Stimulated activated CD8-positive, alpha-beta memory T cell treated with anti-CD3 and anti-CD28 coated beads, Interleukin-15, amount 100 ng/mL, for 1 hour (primary cell): Measurements from ENCODE around the gene LIMK1.
"Not testable (repeated sequence)": the region's sequence is repeated elsewhere in the genome, so short reads cannot be mapped to it uniquely, and the experiment has no call there.

Experiments used
- DNase-seq: peaks from one replicate; pipeline ENCODE4 v3.0.0-alpha.2; 2020; ENCODE audit warnings: low read depth

Gene LIMK1

DNA sequence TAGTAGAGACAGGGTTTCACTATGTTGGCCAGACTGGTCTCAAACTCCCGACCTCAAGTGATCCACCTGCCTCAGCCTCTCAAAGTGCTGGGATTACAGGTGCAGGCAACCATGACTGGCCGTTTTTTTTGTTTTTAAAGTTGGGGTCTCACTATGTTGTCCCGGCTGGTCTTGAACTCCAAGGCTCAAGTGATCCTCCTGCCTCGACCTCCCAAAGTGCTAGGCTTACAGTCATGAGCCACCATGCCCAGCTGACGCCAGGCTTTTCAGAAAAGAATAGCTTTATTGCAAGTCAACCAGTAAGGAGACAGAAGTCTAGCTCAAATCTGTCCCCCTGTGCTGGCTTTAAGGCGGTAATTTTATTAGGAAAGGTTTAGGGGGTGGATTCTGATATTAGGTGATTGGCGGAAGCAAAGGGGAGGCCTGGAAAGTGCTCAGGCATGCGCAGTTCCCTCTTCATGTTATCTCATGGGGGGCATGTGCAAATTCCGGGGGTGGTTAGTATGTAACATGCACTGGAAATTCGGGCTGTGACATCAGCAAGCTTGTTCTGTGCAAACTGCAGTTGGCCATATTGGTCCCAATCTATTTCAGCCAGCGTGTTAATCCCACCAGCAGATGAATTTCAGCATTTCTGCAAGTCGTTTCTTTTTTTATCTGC is 42.7 kb downstream of the LIMK1 start:
- DNase-seq, result no peak

DNA sequence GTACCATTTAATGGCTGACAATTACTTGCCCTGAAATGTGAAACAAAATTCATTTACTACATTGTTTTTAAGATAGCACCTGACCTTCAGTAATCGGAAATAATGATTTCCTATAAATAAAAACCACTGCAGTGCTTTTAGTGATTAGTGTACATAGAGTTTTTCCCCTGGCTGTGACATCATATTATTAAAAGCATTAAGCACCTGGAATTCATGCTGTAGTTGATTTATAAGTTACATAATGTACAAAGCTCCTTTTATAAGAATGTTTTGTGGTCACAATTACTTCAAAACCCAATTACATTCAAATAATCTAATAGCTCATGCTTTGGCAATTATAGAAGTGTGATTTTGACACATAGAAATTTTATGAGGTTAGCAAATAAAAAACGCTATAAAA is 46.3 kb downstream of the LIMK1 start:
- DNase-seq, result no peak

DNA sequence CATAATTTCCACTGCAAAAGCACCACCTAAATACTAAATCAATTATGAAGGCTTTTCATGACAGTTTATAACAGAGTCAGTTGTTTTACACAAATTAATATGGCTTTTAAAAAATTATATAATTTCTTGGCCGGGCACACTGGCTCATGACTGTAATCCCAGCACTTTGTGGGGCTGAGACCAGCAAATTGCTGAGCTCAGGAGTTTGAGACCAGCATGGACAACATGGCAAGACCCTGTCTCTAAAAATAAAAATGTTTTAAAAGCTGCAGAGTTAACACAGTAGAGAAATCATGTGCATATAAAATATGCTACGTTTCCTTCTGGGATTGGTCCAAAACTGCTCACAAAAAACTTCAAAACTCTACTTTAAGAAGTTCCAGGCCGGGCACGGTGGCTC is 46.9 kb downstream of the LIMK1 start:
- no peak for DNase-seq

DNA sequence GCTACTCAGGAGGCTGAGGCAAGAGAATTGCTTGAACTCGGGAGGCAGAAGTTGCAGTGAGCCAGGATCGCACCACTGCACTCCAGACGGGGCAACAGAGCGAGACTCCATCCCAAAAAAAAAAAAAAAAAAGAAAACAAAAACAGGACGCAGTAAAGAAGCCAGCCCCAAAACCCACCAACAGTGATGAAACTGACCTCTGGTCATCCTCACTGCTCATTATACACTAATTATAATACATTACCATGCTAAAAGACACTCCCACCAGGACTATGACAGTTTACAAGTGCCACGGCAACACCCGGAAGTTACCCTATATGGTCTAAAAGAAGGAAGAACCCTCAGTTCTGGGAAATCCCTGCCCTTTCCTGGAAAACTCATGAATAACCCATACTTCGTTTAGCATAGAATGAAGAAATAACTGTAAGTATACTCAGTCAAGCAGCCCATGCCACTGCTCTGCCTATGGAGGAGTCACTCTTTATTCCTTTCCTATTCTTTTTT is 50.6 kb downstream of the LIMK1 start:
- no peak for DNase-seq

DNA sequence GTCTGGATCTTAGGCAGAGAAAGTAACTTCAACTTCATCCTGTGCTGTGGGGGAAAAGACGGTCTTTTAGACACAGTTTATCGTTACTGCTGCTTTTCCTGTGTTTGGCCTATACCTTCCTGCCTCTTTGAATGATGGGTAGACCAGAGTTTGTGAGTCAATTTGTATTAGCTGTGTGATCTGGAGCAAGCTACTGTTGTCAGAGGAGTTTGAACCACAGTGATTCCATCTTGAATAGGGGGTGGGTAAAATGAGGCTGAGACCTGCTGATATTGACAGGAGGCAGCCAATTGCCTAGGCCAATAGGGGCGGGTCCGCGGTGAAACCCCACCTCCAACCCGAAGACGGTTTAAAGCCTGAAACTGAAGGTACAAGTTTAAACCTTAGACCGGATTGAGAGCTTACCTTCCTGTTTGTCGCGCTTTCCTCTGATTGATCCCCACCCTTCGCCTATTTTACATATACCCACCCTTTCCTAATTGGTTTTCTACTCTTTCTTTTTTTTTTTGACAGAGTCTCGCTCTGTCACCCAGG is 54.8 kb downstream of the LIMK1 start:
- DNase-seq, result no peak

DNA sequence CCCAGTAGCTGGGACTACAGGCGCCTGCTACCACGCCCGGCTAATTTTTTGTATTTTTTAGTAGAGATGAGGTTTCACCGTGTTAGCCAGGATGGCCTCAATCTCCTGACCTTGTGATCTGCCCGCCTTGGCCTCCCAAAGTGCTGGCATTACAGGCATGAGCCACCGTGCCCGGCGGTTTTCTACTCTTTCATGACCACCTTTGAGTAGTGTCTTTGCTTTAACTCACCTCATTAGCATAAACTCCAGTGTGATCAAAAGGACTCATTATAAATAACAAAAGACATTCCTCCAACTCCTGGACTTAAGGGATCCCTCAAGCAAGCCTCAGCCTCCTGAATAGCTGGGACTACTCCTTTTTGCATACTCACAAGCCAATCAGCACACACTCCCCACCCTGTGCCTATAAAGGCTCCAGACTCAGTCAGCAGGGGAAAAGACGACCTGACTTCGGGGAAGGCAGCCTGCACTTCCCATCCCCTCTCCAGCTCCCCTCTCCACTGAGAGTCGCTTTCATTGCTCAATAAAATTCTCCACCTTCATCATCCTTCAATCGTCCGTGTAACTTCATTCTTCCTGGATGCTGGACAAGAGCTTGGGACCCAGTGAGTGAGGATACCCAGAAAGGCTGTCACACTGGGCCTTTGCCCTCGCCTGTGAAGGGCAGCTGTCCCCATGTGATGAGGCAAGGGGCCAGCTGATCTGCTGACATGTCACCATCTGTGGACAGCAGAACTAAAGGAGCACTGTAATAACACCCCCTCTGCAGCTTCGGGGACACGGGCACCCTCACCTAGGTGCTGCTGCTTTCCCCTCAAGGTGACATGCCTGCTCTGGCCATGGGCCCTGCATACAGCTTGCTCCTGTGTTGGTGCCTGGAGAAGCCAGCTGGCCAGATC is 55.6 kb downstream of the LIMK1 start:
- DNase-seq, result no peak

DNA sequence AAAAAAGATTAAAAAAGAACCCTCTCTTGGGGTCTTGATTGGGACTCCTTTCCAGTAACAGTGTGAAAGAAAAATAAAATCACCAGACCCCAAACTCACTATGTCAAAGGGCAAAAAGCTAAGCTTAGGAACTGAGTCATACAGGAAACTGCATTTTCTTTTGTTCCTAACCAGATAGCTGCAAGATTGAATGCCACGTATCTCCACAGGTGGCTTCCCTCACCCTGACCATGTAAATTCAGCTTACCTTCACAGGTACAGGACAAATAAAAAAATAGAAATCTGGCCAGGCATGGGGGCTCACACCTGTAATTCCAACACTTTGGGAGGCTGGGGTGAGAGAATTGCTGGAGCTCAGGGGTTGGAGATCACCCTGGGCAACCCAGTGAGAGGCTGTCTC is 58.1 kb downstream of the LIMK1 start:
- DNase-seq, result no peak

DNA sequence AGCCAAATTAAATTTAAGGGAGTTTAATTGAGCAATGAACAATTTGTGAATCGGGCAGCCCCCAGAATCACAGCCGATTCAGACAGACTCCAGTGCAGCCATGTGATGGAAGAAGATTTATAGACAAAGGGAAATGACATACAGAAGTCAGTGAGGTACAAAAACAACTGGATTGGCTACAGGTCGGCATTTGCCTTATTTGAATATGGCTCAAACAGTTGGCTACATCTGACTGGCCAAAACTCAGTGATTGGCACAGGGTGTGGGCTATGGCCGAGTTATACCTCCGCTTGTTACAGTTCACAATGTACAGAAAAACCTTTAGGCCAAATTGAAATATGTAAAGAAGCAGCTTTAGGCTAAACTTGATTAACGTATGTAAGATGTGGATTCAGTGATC is 59.8 kb downstream of the LIMK1 start:
- no peak for DNase-seq

DNA sequence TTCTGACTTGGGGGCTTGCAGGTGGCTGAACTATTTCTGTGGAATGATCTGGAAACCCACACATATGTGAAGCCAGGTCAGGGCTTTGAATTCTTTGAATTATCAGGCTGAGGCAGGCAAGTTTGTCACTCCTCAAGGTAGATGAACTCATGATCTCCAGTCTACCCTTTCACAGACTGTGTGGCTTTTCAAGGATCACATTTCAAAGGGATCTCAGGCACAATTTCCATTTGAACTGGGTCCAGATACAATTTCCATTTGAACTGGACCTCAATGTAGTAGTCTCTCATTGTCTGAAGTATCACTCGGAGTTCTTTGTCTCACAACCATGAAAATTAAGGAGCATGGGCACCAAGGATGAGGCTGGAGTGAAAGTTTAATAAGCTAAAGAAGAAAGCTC is 64.9 kb downstream of the LIMK1 start:
- no peak for DNase-seq

DNA sequence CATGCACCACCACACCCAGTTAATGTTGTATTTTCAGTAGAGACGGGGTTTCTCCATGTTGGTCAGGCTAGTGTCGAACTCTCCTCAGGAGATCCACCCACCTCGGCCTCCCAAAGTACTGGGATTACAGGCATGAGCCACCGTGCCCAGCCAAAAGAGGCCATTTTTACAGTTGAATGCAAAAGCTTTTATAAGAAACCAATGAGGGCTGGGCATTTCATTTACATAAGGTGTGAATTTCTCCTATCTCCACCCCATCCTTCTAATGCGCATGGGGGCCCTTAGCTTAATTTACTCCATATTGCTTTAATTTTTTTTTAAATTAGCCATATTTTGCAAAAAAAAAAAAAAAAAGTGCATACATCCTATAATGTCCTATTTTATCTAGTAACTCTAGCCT is 65.5 kb downstream of the LIMK1 start:
- no peak for DNase-seq

DNA sequence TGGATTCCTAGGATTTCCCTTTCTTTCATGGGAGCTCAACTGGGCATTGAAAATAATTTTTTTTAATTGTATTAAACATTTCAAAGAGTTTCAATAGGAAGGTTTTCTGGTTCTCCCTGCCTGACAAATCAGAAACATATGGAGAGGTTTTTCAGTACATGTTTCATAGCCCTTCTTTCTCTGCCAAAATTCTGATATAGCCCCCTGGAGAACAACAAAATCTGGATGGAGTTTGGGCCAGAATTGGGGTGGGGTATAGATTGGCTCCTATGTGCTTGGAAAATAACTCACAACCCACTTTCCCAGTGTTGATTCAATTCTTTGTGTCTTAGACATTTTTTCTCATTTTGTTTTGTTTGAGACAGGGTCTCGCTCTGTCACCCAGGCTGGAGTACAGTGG is 66.0 kb downstream of the LIMK1 start:
- no peak for DNase-seq

DNA sequence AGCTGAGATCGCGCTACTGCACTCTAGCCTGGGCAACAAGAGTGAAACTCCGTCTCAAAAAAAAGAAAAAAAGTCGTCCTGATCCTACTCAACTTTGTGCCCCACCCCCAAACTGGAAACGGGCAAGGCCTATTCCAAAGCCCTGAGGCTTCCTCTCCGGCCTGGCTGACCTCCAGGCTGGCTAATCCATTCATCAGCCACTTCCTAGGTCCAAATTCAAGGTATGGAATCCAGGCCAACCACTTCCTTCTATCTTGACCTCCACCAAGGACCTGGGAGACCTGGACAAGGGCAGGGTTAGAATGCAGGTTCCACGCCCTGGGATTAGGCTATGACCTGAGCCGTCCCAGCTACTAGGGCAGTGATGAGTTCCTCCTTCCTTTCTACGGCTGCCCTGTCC is 70.1 kb downstream of the LIMK1 start:
- no peak for DNase-seq

DNA sequence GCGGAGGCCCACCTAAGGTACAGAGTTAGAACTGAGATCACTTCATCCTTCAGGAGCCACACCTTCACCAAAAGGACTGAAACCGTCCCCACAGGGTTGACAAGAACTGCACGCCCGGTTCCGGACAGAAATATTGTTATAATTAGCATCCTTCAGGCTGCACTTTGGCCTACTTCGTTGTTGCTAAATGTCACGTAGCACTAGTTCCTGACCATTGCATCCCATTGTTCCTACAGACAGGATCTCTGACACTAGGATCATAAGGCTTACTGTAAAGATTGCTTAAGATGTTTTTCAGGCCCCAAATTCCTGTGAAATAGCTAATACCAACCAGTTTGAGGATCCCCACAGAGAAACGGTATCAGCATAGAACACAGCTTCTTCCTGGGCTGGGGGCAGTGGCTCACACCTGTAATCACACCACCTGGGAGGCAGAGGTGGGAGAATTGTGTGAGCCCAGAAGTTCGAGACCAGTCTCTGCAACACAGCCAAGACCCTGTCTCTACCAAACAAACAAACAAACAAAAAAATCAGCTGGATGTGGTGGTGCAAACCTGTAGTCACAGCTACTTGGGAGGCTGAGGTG is 72.3 kb downstream of the LIMK1 start:
- DNase-seq, result no peak

DNA sequence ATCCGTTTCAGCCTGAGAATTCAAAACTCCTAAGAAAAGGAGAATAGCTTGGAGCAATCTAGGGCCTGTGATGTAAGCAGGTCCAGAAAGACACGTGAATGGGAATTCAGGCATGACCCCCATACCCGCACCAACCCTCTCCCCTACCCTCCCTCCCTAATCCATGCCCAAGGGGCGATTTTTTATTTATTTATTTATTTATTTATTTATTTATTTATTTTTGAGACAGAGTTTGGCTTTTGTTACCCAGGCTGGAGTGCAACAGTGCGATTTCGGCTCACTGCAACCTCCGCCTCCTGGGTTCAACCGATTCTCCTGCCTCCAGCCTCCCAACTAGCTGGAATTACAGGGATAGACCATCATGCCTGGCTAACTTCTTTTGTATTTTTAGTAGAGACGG is 74.0 kb downstream of the LIMK1 start:
- no peak for DNase-seq

DNA sequence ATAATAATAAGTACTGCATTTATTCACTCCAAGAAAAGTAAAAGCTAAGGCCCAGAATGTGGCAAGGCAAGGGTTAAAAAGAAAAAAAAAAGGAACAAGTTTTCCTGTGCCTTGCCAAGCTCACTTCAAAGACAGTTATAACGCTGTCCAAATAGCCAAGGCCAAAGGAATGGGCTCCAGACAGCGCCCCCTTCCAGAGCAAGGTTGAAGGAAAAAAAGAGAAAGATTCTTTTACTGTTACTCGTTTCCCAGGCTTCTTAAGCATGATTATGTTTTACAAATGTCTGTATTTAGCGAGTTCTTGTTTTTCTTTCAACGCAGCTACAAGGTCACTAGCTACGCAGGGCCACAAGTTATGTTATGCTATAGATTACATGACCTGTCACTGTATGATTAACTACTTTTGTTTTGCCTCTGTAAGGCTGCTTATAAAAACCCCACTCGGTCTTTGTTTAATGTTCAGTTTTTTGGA is 81.4 kb downstream of the LIMK1 start:
- DNase-seq, result no peak

DNA sequence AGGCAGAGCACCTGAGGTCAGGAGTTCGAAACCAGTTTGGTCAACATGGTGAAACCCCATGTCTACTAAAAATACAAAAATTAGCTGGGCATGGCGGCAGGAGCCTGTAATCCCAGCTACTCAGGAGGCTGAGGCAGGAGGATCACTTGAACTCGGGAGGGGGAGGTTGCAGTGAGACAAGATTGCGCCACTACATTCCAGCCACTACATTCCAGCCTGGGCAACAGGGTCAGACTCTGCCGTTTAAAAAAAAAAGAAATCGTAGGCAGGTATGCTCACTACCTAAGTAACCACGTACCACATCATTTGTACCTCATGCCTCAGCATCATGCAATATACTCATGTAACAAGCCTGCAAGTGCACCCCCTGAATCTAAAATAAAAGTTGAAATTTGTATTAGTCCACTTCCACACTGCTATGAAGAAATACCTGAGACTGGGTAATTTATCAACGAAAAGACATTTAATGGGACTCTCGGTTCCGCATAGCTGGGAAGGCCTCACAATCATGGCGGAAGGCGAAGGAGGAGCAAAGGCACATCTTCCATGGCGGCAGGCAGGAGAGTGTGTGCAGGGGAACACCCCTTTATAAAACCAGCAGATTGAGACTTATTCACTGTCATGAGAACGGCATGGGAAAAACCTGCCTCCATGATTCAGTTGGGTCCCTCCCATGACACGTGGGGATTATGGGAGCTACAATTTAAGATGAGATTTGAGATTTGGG is 82.4 kb downstream of the LIMK1 start:
- DNase-seq, result no peak

DNA sequence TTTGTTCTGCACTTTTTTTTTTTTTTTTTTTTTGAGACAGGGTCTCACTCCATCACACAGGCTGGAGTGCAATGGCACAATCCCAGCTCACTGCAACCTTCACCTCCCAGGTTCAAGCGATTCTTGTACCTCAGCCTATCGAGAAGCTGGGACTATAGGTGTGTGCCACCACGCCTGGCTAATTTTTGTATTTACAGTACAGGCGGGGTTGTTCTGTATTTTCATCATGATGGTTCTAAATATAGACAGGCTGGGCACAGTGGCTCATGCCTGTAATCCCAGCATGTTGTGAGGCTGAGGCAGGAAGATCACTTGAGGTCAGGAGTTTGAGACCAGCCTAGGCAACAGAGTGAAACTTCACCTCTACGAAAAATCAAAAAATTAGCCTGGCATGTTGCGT is 83.7 kb downstream of the LIMK1 start:
- not testable (repeated sequence) for DNase-seq
